ENCODE results near the gene ZNF678. TPM values are rescaled to one million over a fixed set of nuclear protein-coding genes. Genes with fewer than 3 reads are reported as not detected.

Gene ZNF678
- total RNA-seq, 2 experiments from 2014 or later = 2.8 to 2.9 TPM

GRCh38 chr1:227526524-227526923, 36.8 kb upstream of the ZNF678 start:
- Mint-ChIP-seq H3K27me3 (peaks cover 8% of the 10 kb centered on the region), H3K27ac (no peak overlapping the region), H3K4me1 (ENCODE audit: low read depth) (no peaks in the 10 kb centered on the region), H3K4me3 (no peak overlapping the region), H3K9me3 (peaks cover 30% of the 10 kb centered on the region), H3K36me3 (ENCODE audit: low read depth) (peaks cover 33% of the 10 kb centered on the region)
- intact Hi-C loops (cut with DNase I, micrococcal nuclease) = no loop called here
- ChIA-PET POLR2A (no interaction called here), CTCF (no interaction called here)
- no peak for TF ChIP-seq CTCF (IDR thresholded peaks at IDR 0.05)
- Histone ChIP-seq H3K36me3 (ENCODE audit: insufficient read depth, low read length) (no peaks in the 10 kb centered on the region), H3K27ac (ENCODE audit: low read depth in 1 of 2, low read length in 2 of 2) (no peak overlapping the region), H3K4me3 (ENCODE audit: low read length) (no peak overlapping the region), H3K27me3 (ENCODE audit: control insufficient read depth in 1 of 2, insufficient read depth in 2 of 2, low read length in 2 of 2) (no peaks in the 10 kb centered on the region), H3K4me1 (ENCODE audit: insufficient read depth, low read length) (no peaks in the 10 kb centered on the region), H3K9me3 (ENCODE audit: control insufficient read depth in 1 of 2, insufficient read depth in 1 of 2, low read length in 2 of 2) (peaks cover 7 to 34% of the 10 kb centered on the region in 2 experiments)
- DNase-seq = no peak
- ATAC-seq (ENCODE audit: poor library complexity) = no peak

GRCh38 chr1:227532019-227532619, 31.2 kb upstream of the ZNF678 start:
- H3K9me3 Mint-ChIP-seq = peaks cover 21% of the 10 kb centered on the region
- DNase-seq = no peak
- POLR2A ChIA-PET = no interaction called here

GRCh38 chr1:227540170-227541098, 22.9 kb upstream of the ZNF678 start:
- no peaks in the 10 kb centered on the region for H3K27me3 Mint-ChIP-seq
- intact Hi-C loops (cut with DNase I, micrococcal nuclease) = loop anchor here in 1 of 2 experiments (5.0 to 10.0 kb wide), 4 partner anchors 192 to 913 kb away; partner anchors contain the start of gene WNT9A
- H3K36me3 Mint-ChIP-seq (ENCODE audit: low read depth) = no peaks in the 10 kb centered on the region
- peaks cover 19% of the 10 kb centered on the region for H3K4me1 ChIP-seq (ENCODE audit: insufficient read depth, low read length)
- no peaks in the 10 kb centered on the region for H3K9me3 Mint-ChIP-seq
- H3K9me3 ChIP-seq (ENCODE audit: control insufficient read depth in 1 of 2, insufficient read depth in 1 of 2, low read length in 2 of 2) = no peaks in the 10 kb centered on the region
- no peaks in the 10 kb centered on the region for H3K27me3 ChIP-seq (ENCODE audit: control insufficient read depth in 1 of 2, insufficient read depth in 2 of 2, low read length in 2 of 2)
- no peak overlapping the region for H3K27ac ChIP-seq (ENCODE audit: low read depth in 1 of 2, low read length in 2 of 2)
- no peaks in the 10 kb centered on the region for H3K36me3 ChIP-seq (ENCODE audit: insufficient read depth, low read length)
- CTCF ChIA-PET = no interaction called here
- H3K4me3 ChIP-seq (ENCODE audit: low read length) = no peak overlapping the region
- DNase-seq (peak in 1 of 14 experiments; percentile 31), ATAC-seq (ENCODE audit: poor library complexity) (no peak)
- H3K27ac Mint-ChIP-seq = no peak overlapping the region
- H3K4me3 Mint-ChIP-seq = peak overlapping the region; percentile 76
- H3K4me1 Mint-ChIP-seq (ENCODE audit: low read depth) = peaks cover 6% of the 10 kb centered on the region
- no peak for TF ChIP-seq CTCF (IDR thresholded peaks at IDR 0.05)
- POLR2A ChIA-PET = no interaction called here

More at GRCh38 chr1:227532019-227532619, 31.2 kb upstream of the ZNF678 start:
- no peak for TF ChIP-seq CTCF (IDR thresholded peaks at IDR 0.05)
- H3K4me1 Mint-ChIP-seq (ENCODE audit: low read depth) = no peaks in the 10 kb centered on the region
- peaks cover 4% of the 10 kb centered on the region for H3K27me3 Mint-ChIP-seq
- peaks cover 34% of the 10 kb centered on the region for H3K36me3 Mint-ChIP-seq (ENCODE audit: low read depth)
- intact Hi-C loops (cut with DNase I, micrococcal nuclease) = no loop called here
- Histone ChIP-seq H3K4me3 (ENCODE audit: low read length) (no peak overlapping the region), H3K36me3 (ENCODE audit: insufficient read depth, low read length) (no peaks in the 10 kb centered on the region), H3K9me3 (ENCODE audit: control insufficient read depth in 1 of 2, insufficient read depth in 1 of 2, low read length in 2 of 2) (peaks cover 10 to 34% of the 10 kb centered on the region in 2 experiments), H3K27ac (ENCODE audit: low read depth in 1 of 2, low read length in 2 of 2) (no peak overlapping the region), H3K4me1 (ENCODE audit: insufficient read depth, low read length) (no peaks in the 10 kb centered on the region), H3K27me3 (ENCODE audit: control insufficient read depth in 1 of 2, insufficient read depth in 2 of 2, low read length in 2 of 2) (no peaks in the 10 kb centered on the region)
- ATAC-seq (ENCODE audit: poor library complexity) = no peak
- CTCF ChIA-PET = no interaction called here
- H3K4me3 Mint-ChIP-seq = no peak overlapping the region
- no peak overlapping the region for H3K27ac Mint-ChIP-seq
